ENCODE measurements around the gene TNS1. TPM values are rescaled to one million over a fixed set of nuclear protein-coding genes. Genes with fewer than 3 reads are reported as not detected.

The TNS1 gene
- polyA plus RNA-seq, 1 of the 3 experiments (the other 2 are of a cell fraction) = 12.1 TPM

- no peak for DNase-seq
- WGBS (ENCODE audit: low lambda C conversion rate) = 83% methylated on average over 7 of the region's 7 CpGs
- ChIA-PET CTCF (interaction anchor here (1.0 to 5.4 kb wide), 3 partner anchors 36 to 245 kb away, joined by 3 to 54 read pairs (median 33); no protein-coding TSS in a partner anchor), POLR2A (no interaction called here)
- no peaks in the 10 kb centered on the region for H3K36me3 ChIP-seq (replicated peaks in 1 of 2; ENCODE audit: control insufficient read depth in 1 of 2, insufficient read depth in 2 of 2, low read length in 1 of 2)
- H3K79me2 ChIP-seq (ENCODE audit: insufficient read depth) = no peaks in the 10 kb centered on the region
- H3K9me3 ChIP-seq = no peaks in the 10 kb centered on the region
- TF ChIP-seq SIN3A (IDR thresholded peaks at IDR 0.05; ENCODE audit: borderline replicate concordance, low read depth, low read length) = no peak
- TF ChIP-seq REST (IDR thresholded peaks at IDR 0.05; ENCODE audit: low read depth, low read length) = no peak
- no peak for TF ChIP-seq POLR2AphosphoS5 (IDR thresholded peaks at IDR 0.05; ENCODE audit: low read depth, low read length)
- TF ChIP-seq FOXJ3 (CRISPR knock-in tag; IDR thresholded peaks at IDR 0.05) = no peak
- no peak for TF ChIP-seq MEF2A (IDR thresholded peaks at IDR 0.05; ENCODE audit: borderline replicate concordance, low read depth)
- TF ChIP-seq USF1 (IDR thresholded peaks at IDR 0.05; ENCODE audit: borderline replicate concordance, low read depth) = no peak
- no peaks in the 10 kb centered on the region for H4K20me1 ChIP-seq (ENCODE audit: insufficient read depth)
- H3K4me1 ChIP-seq (ENCODE audit: control insufficient read depth in 1 of 2, insufficient read depth in 2 of 2, low read depth in 1 of 2, low read length in 1 of 2) = peaks cover 0 to 29% of the 10 kb centered on the region in 2 experiments; a peak in 1 of 4 replicates
- no peak overlapping the region for H3K4me2 ChIP-seq
- no peak overlapping the region for H3K27ac ChIP-seq (ENCODE audit: low read depth in 2 of 2, low read length in 1 of 2)
- H2AFZ ChIP-seq (ENCODE audit: low read depth) = no peak overlapping the region
- no peak overlapping the region for H3K4me3 ChIP-seq (ENCODE audit: low read depth in 2 of 2, low read length in 1 of 2)
- no peaks in the 10 kb centered on the region for H3F3A ChIP-seq (replicated peaks; ENCODE audit: insufficient read depth)
- H3K9ac ChIP-seq = no peak overlapping the region
- no peaks in the 10 kb centered on the region for H3K27me3 ChIP-seq (ENCODE audit: insufficient read depth)
- H3K9me2 ChIP-seq = no peaks in the 10 kb centered on the region
These were observed 27.8 kb upstream of the TNS1 start for GRCh38 chr2:218030409-218031195.

- no peaks in the 10 kb centered on the region for H4K20me1 ChIP-seq (ENCODE audit: insufficient read depth)
- H3K4me1 ChIP-seq (ENCODE audit: control insufficient read depth in 1 of 2, insufficient read depth in 2 of 2, low read depth in 1 of 2, low read length in 1 of 2) = peaks cover 0 to 31% of the 10 kb centered on the region in 2 experiments; a peak in 1 of 4 replicates
- H3K36me3 ChIP-seq (replicated peaks in 1 of 2; ENCODE audit: control insufficient read depth in 1 of 2, insufficient read depth in 2 of 2, low read length in 1 of 2) = no peaks in the 10 kb centered on the region
- no peaks in the 10 kb centered on the region for H3K79me2 ChIP-seq (ENCODE audit: insufficient read depth)
- no peak overlapping the region for H3K4me2 ChIP-seq
- POLR2A ChIA-PET = no interaction called here
- no peak overlapping the region for H3K27ac ChIP-seq (ENCODE audit: low read depth in 2 of 2, low read length in 1 of 2)
- no peak overlapping the region for H3K9ac ChIP-seq
- WGBS (ENCODE audit: low lambda C conversion rate) = 92% methylated on average over 17 of the region's 17 CpGs
- no peak overlapping the region for H2AFZ ChIP-seq (ENCODE audit: low read depth)
- no peaks in the 10 kb centered on the region for H3K27me3 ChIP-seq (ENCODE audit: insufficient read depth)
- CTCF ChIA-PET = interaction anchor here (1.0 to 5.4 kb wide), 3 partner anchors 35 to 244 kb away, joined by 3 to 33 read pairs (median 15); no protein-coding TSS in a partner anchor
- no peak overlapping the region for H3K4me3 ChIP-seq (ENCODE audit: low read depth in 2 of 2, low read length in 1 of 2)
- no peak for TF ChIP-seq NRF1 (IDR thresholded peaks at IDR 0.05; ENCODE audit: low read depth, low read length)
- TF ChIP-seq SIN3A (IDR thresholded peaks at IDR 0.05; ENCODE audit: borderline replicate concordance, low read depth, low read length) = no peak
- no peak for TF ChIP-seq CTCF (IDR thresholded peaks at IDR 0.05)
- peak; percentile 72 for TF ChIP-seq REST (IDR thresholded peaks at IDR 0.05; ENCODE audit: low read depth, low read length)
- H3K9me3 ChIP-seq = no peaks in the 10 kb centered on the region
- DNase-seq = no peak
- no peaks in the 10 kb centered on the region for H3F3A ChIP-seq (replicated peaks; ENCODE audit: insufficient read depth)
- no peaks in the 10 kb centered on the region for H3K9me2 ChIP-seq
These were observed 26.9 kb upstream of the TNS1 start for GRCh38 chr2:218029366-218030360.
